HG03103 (cell line): ENCODE measurements around the gene GLB1L2.

ENCODE experiments used
- ATAC-seq: cut with Tn5 transposase; IDR thresholded peaks from one replicate; pipeline ENCODE4 v1.9.1; 2021; ENCODE audit warnings: low read depth; ENCODE audit not compliant: unreplicated experiment

The GLB1L2 gene

DNA sequence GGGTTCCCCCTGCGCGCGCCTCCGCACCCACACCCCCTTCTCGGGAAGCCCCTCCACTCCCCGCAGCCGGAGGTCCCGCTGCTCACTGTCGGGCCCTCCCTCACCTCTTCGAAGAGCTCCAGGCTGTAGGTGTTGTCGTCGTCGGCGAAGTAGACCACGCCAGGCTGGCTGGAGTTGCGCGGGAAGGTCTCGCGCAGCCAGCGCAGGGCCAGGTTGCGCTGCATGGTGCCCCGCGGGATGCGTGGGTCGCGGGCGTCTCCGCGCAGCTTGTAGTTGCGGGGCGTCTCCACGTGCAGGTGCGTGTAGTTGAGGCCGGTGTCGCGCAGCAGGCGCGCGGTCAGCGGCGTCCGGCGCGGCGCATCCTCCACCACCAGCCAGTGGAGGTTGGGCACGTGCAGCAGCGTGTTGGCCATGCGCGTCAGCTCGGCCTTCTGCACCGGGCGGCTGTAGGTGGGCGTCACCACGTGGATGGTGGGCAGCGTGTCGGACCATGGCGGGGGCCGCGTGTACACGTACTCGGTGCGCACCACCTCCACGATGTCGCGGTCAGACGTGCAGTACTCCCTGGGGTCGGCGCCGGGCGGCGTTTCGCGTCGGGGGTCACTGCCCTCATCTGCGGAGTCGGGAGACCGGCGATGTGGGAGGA lies 51.9 kb downstream of the GLB1L2 start:
- no peak for ATAC-seq

GRCh38 chr11:134384406-134384805 lies 52.6 kb downstream of the GLB1L2 start:
- no peak for ATAC-seq

DNA sequence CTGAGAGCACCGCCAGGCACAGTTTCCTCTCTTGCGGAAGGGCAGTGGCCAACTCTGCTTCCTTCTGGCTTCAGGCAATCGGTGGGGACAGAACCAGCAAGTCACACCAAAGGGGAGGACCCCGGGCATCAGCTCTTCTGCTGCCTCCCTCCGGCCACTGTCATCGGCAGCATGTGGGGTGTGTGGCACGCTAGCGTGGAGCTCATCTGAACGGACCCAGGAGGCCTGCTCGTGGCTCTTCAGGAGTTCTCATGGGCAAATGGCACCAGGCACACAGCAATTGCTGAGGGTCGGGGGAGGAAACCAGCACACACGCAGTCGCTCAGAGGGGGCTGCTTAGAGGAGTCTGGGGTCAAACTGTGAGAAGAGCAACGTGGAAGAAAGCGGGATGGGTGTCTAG lies 53.4 kb downstream of the GLB1L2 start:
- ATAC-seq = no peak

DNA sequence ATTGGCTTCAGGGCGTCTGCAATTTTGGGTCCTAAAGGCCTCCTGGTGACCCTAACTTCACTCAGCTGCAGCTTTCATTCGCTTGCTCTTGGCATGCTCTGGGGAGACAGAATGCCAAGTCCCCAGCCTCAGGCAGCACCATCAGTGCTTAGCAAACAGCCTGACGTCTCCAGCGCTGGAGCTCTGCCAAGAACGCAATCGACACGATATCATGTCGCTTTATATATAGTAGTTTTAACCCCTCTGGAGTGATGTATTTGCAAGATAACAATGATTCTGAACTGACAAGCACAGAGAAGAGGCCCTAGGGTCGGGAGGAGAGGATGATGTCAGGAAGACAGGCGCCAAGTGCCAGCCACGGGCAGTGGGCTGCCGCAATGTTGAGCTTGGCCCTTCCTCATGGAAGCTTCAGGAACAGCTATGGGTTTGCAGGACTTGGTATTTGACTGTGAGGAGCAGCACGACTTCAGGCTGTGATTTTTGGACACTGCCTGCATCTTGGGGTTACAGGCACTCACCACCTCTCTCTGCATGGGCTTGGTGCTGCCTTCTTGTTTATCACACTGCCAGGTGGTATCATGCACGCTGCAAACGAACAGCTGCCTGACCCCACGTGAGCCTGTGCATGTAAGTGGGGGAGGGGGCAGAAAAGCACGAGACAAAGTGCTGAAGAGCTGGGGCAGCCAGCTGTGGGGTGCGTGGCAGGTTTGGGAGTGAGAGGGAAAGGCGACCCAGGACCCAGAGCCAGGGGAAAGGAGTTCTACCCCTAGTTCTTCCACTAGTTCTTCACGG lies 54.2 kb downstream of the GLB1L2 start:
- ATAC-seq = no peak

- ATAC-seq = no peak
Measured at GRCh38 chr11:134386945-134387344, 55.2 kb downstream of the GLB1L2 start.

DNA sequence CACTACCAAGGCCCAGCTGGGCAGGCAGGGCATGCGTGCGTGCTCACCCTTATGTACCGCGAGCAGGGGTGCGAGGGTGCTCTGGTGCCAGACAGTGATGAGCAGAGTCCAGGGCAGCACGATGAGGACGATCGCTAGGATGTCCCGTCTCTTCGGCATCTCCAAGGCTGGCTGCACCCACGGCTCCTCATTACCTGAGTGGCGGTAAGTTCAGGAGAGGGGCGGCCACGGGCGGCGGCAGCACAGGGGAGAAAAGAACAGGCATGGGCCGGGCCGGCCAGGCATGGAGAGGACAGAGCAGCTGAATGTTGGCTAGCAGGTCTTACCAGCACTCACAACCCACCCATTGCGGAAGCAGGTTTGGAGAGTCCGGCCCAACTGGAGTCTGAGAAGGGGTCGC lies 55.7 kb downstream of the GLB1L2 start:
- no peak for ATAC-seq

GRCh38 chr11:134388590-134388989 lies 56.8 kb downstream of the GLB1L2 start:
- ATAC-seq = no peak

DNA sequence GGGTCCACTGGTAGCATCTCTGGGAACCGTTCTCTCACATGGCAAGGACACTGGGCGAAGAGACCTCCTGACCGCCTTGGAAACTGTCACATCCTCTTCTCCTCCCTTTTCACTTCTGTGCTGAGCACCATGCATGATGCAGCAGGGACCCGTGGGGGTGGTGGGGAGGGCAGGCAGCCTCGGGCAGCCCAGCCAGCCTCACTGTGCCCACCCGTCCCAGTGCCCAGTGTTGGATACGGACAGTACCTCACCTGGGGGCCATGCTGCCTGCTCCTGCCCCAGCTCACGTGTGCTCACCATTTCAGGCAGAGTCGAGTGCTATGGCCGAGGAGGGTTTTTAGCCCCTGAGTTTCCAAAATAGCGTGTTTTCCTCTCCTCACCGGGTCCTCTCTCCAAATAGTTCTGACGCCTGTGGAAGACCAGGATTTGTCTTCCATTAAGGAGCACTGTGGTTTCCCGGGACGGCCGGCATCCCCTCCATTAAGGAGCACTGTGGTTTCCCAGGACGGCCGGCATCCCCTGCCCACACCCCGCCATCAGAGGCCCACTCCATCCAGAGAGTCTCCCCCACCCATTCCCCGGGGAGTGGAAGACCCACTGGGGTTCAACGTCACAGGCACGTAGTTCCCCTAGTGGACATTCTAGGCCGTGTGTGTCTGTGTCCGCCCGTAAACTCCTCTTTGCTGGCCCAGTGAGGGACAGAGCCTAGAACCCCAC lies 57.8 kb downstream of the GLB1L2 start:
- ATAC-seq = no peak

DNA sequence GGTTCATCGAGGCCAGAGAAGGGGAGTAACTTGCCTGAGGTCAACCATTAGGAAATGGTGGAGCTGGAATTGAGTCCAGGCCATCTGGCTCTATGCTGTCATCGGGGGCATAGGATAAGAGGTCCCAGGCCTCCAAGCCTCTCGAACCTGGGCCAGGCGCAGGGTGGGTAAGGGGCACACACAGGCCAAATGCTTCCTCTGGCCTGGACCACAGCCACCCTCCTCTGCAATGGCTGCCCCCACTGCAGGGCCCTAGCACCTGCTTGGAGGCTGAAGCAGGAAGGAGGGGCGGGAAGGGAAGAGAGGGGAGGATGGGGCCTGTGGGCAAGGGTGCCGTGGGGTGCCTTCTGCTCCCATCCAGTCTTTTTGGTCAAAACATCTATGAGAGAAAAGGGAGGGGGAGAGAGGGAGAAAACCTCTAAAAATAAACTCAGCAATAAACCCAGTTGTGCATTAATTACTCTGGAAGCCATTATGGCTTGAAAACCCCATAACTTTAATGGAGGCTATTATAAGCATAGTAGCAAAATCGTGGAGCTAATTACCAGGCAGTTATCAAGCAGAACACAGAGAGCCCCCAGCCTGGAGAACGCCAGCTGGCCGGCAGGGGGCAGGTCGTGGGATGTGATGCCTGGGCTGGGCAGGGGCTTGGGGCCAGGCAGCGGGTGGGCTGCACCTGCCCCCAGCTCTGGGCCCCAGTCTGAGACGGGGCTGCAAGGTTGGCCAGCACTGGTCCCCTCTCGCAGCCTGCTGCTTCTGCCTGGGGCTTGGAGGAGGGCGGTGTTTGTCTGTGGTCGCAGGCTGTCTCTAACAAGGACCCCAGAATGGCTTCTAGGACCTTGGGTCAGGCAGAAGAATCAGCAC lies 59.1 kb downstream of the GLB1L2 start:
- ATAC-seq = no peak

DNA sequence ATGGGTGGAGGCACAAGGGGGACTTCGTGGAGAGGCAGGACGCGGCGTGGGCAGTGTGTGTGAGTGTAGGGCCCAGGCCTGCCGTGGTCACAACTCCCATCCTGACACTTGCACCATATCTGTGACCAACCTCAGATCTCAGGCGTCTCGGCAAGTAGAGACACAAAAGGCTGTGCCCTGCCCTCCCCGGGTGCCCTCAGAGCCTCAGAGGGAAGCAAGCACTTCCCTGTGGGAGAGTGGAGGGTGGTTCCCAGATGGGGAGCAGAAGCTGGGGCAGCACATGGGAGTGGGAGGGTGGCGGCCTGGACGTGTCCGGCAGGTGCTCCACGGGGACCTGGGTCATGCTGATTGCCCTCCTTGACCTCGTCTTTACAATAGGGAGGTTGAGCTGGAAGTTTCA lies 59.9 kb downstream of the GLB1L2 start:
- ATAC-seq = no peak

GRCh38 chr11:134392953-134393615 lies 61.3 kb downstream of the GLB1L2 start:
- no peak for ATAC-seq

DNA sequence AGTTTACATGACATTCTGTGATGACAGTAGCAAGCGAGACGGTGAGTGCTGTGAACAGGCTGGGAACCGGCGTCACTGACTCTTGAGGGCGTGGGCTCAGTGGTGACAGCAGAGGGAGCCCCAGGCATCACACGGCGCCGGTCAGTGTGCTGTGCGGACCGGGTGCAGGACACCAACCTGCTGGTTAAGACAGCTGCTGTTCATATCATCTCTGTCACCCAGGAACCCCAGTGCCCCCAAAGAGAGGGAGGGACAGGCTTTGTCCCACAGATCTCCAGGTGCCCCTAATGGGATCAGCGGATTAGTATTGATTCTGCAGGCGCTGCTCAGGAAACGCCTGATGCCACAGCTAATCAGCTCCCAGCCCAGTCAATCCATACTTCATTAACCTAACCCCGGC lies 61.9 kb downstream of the GLB1L2 start:
- ATAC-seq = no peak

DNA sequence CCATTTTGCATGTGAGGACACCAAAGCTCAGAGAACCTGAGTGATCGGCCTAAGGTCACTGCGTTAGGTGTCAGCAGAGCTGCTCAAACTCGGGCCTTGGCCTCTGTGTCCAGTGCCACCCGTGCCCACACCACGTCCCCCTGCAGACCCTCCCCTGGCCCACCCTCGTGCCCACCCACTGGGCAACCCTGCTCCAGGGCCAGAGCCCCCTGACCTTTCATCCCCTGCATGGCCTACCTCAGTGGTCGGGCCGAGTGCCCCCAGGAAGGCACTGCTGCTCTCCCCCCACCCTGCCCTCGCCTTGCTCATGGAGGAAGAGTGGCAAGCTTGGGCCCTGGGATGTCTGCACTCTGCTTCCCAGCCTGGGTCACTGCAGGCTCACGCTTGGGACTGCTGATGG lies 62.5 kb downstream of the GLB1L2 start:
- ATAC-seq = no peak

DNA sequence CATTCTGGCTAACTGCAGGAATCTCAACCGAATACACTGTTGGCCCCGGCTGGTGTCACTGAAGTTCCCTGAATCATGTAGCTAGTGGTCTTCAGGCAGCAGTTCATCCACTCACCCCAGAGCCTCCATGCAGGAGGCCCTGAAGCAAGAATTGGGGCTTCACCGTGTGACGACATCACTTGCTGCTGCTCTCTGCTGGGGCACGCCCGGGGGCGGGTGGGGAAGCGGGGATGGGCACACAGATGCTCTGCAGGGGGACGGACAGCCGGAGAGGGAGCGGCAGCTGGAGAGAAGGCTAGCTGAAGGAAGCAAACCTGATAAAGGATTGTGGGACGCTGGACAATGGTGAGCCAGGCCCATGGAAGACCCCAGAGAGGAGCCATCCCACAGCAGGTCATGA lies 63.2 kb downstream of the GLB1L2 start:
- no peak for ATAC-seq

DNA sequence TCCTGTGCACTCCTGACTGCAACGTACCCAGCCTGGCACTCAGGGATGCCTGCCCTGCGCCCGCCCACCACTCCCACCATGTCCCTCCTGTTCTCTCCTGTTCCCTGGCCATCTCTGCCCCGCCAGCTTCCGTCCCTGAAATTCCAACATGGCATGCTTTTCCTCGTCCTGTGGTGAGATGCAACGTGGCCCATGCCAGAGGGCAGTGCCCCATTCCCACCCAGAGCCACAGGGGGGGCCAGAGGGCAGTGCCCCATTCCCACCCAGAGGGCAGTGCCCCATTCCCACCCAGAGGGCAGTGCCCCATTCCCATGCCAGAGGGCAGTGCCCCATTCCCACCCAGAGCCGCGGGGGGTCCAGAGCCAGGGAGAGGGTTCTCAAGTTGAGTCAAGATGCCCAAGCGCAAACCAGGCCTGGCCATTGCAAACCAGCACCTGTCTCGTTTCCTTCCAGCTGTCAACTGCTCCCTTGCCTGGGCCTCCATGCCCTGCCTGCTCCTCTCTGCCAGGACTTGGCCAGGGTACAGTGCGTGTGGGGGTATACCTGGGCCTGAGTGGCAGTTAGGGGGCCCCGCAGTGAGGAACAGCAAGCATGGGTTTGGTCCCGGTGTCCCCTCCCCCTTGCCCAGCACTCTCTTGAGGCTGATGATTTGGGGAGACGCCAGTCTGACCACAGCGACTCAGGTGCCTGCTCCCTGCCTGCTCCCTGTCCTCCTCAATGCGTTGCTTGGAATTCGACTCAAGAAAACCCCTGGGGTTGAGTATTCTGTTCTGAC lies 65.7 kb downstream of the GLB1L2 start:
- ATAC-seq = no peak

- ATAC-seq = no peak
Measured at GRCh38 chr11:134398079-134398444, 66.3 kb downstream of the GLB1L2 start.

DNA sequence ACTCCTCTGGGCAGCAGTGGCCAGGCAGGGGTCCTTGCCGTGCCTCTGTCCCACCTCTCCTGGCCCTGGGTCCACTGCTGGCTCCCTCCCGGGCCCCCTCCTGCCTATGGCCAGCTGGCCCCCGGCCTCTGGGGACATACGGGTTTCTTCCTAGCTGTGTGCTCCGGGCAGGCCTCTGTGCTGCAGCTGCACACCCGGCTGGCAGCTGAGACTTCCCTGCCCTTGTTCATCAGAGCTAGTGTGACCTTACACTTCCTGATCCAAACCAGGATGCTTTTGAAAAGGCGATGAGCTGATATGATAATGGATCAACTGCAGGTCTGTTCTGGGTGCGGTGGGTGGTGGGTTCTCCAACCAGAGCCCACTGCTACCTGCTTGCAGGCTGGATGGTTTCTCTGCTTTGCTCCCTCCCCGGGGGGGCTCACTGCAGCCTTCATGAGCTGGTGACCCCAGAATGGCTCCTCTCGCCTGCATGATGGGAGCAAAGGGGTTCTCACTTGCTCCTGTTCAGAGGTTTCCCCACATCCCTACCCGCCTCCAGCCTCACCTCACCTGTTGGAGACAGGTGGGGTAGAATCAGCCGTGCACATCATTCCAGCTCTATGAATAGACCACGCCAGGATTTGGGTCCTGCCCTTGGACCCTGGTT lies 67.0 kb downstream of the GLB1L2 start:
- no peak for ATAC-seq

GRCh38 chr11:134399293-134399654 lies 67.5 kb downstream of the GLB1L2 start:
- ATAC-seq = no peak

DNA sequence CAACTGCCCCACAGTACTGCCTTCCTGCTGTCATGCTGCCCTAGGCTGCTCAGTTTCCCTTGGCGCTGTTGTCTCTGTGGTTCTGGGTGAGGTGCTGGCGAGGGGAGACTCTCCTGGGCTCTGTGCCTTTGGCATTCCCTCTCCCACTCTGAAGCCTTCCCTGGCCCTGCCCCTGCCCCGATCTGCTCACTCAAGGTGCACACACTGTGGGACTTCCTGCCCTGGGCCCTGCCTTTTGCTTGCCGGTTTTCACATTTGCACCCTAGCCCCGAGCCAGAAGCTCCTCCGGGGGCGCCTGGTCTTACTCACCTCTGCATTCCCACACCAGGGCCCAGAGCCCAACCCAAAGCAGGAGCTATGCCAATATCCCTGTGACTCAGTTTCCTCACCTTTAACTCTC lies 68.2 kb downstream of the GLB1L2 start:
- no peak for ATAC-seq
